OCI-LY3 (cell line): Measurements from ENCODE around the gene IQSEC1.
A peak's percentile ranks its signal among the peaks of the same experiment; 100 is the strongest.

Experiments
- H2AFZ ChIP-seq: fragments of 200-600, 300-600 bp; shearing (Covaris generic); 2 replicates; pipeline ENCODE4 v1.6.0; 2014; ENCODE audit warnings: antibody characterized with exemption, low read depth, low read length
- H3K27ac ChIP-seq: fragments of 200-600, 300-600 bp; sonication (generic); 2 replicates; pipeline ENCODE4 v1.5.1; 2014; ENCODE audit warnings: mild to moderate bottlenecking, low read length, moderate library complexity, mixed read lengths
- H3K27me3 ChIP-seq: fragments of 200-600, 300-600 bp; sonication (generic); 2 replicates; pipeline ENCODE4 v1.6.1; 2014; ENCODE audit warnings: low read depth, low read length, mixed read lengths
- H3K36me3 ChIP-seq: fragments of 200-600, 300-600 bp; sonication (generic); replicated peaks from 2 replicates; pipeline ENCODE3; 2014; ENCODE audit warnings: low read depth, low read length, mixed read lengths
- H3K4me1 ChIP-seq: fragments of 300-600, 200-600 bp; sonication (generic); 2 replicates; pipeline ENCODE4 v1.6.1; 2014; ENCODE audit warnings: low read length, mixed read lengths
- H3K4me2 ChIP-seq: fragments of 200-600, 300-600 bp; sonication (generic); 2 replicates; pipeline ENCODE4 v1.6.1; 2014; ENCODE audit warnings: low read length, mixed read lengths
- H3K4me3 ChIP-seq: fragments of 300-600, 200-600 bp; sonication (generic); 2 replicates; pipeline ENCODE4 v1.5.1; 2014; ENCODE audit warnings: antibody characterized with exemption, mild to moderate bottlenecking, low read length, moderate library complexity
- H3K79me2 ChIP-seq: fragments of 300-600, 200-600 bp; shearing (Covaris generic); 2 replicates; pipeline ENCODE4 v1.6.1; 2014; ENCODE audit warnings: mild to moderate bottlenecking, low read length, mixed read lengths
- H3K9ac ChIP-seq: fragments of 300-600, 200-600 bp; shearing (Covaris generic); 2 replicates; pipeline ENCODE4 v1.6.0; 2014; ENCODE audit warnings: mild to moderate bottlenecking, low read length, moderate library complexity
- H3K9me3 ChIP-seq: fragments of 200-600, 300-600 bp; shearing (Covaris generic); 2 replicates; pipeline ENCODE4 v1.6.1; 2014; ENCODE audit warnings: low read length, mixed read lengths; ENCODE audit not compliant: insufficient read depth
- H4K20me1 ChIP-seq: fragments of 200-600, 300-600 bp; sonication (generic); 2 replicates; pipeline ENCODE4 v1.6.1; 2016; ENCODE audit warnings: low read length, mixed read lengths; ENCODE audit not compliant: insufficient read depth
- CTCF ChIP-seq: fragments of 200-600, 300-600 bp; sonication (generic); IDR thresholded peaks from 2 replicates; pipeline ENCODE4 v1.5.1; 2014; ENCODE audit warnings: antibody characterized with exemption, low read length, low read depth
- EZH2phosphoT487 ChIP-seq: fragments of 200-600 bp; shearing (Covaris generic); IDR thresholded peaks from 2 replicates; pipeline ENCODE4 v1.6.1; 2018; ENCODE audit warnings: antibody characterized with exemption, mixed run types, low read depth

IQSEC1 gene

DNA sequence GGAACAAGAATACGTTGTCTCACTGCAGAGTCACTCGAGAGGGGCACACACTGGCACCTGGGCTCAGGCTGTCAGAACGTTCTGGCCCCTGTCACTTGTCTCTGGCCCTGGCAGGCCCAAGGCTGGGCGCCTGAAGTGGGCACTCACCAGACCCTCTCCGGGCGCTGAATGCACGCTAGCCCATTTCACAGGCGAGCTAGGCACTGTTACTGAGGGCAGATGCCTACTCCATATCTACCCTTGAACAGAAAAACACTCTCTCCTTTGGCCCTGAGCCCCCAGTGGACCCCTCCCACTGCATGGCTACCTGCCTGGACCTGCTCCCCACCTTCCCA lies 42.3 kb upstream of the IQSEC1 start:
- Histone ChIP-seq H3K4me1 (peaks cover 36% of the 10 kb centered on the region), H3K27ac (no peak overlapping the region), H3K9me3 (no peaks in the 10 kb centered on the region), H3K79me2 (no peaks in the 10 kb centered on the region), H4K20me1 (no peaks in the 10 kb centered on the region), H3K27me3 (peaks cover 16% of the 10 kb centered on the region; the same call in 1 of the 2 replicates), H3K4me3 (no peak overlapping the region), H2AFZ (no peak overlapping the region), H3K4me2 (no peak overlapping the region), H3K36me3 (no peaks in the 10 kb centered on the region), H3K9ac (no peak overlapping the region)
- TF ChIP-seq EZH2phosphoT487, result no peak
- TF ChIP-seq CTCF, result no peak

DNA sequence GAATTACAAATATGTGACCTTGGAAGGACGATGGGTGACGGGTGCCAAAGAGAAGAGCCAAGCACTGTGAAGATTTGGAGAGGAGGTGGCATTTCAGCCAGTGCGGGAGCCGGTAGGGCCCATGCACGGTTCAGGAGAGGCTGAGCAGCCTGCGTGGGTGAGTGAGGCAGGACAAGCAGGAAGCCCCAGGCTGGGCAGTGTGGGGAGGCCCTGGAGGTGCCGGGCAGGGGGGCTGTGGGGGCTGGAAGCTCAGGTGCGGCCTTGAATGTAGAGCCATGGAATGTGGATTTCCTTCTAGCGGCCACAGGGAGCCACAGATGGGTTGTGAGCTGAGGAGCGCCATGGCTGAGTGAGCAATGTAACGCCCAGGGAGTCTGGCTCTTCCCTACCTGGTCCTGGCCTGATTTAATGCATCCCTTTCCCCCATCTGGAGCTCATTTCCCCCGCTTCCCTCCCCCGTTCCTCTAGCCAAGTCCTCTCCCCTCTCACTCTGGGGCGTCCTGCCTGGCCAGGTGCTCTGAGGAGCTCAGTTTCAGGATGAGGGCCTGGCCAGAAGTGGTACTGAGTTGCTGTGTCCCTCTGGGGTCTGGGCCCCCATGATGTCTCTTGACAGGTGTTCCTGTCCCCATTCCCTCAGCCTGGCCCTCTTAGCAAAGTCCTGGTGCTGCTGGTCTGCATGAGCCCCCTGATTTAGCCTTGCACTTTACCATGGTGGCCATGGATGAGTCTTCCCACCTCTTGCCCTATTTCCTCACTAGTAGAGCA lies 41.8 kb upstream of the IQSEC1 start:
- H3K27me3 ChIP-seq, result peaks cover 16% of the 10 kb centered on the region; the same call in 1 of the 2 replicates
- H3K36me3 ChIP-seq, result no peaks in the 10 kb centered on the region
- no peak overlapping the region for H3K4me3 ChIP-seq
- no peak overlapping the region for H3K4me2 ChIP-seq
- no peak overlapping the region for H2AFZ ChIP-seq
- no peak for TF ChIP-seq CTCF
- TF ChIP-seq EZH2phosphoT487, result no peak
- H3K4me1 ChIP-seq, result peaks cover 42% of the 10 kb centered on the region
- H3K79me2 ChIP-seq, result no peaks in the 10 kb centered on the region
- no peaks in the 10 kb centered on the region for H4K20me1 ChIP-seq
- no peak overlapping the region for H3K9ac ChIP-seq
- no peaks in the 10 kb centered on the region for H3K9me3 ChIP-seq
- no peak overlapping the region for H3K27ac ChIP-seq

DNA sequence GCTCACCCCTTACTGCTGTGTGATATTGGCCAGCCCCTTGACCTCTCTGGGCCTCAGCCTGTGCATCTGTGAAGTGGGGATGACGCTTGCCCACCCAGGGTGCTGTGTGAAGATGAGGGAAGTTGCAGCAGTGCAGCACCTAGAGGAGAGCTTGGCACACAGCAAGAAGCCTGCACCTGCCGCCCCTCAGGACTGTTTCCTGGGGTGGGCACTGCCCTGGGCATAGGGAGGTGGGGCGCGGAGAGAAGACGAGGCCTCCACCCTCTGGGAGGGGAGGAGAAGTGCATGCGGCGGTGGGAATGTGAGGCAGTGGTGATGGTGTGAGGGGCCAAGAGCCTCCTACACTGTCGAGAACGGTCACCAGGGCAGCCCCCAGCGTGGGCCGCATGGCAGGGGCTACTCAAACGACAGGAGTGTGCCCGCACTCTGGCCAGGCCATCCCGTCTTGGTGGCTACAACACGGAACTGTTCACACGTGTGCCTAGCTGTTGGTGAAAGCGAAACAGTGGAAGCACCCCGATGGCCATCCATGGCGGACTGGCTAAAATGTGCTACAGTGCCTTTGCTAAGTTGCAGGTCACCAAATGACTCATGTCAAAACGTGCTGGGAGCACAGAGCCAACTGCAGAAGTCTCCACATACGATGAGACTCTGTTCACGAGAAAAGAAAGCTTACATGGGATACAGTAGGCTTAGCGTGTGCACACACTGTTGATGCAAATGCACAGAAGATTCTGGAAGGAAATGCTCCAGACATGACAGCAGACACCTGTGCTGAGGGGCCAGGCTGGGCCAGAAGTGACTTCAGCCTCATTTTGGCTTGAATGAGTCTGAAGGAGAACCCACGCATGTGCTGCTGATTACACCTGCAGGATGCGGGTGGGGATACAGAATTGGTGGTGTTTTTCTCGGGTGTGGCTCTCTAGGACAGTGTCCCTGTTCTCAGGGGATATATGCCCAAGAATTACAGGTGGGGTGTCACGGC lies 40.4 kb upstream of the IQSEC1 start:
- Histone ChIP-seq H3K79me2 (no peaks in the 10 kb centered on the region), H3K4me1 (peaks cover 44% of the 10 kb centered on the region)

More for the DNA sequence above, 40.4 kb upstream of the IQSEC1 start:
- H4K20me1 ChIP-seq, result no peaks in the 10 kb centered on the region
- no peak overlapping the region for H3K9ac ChIP-seq
- H2AFZ ChIP-seq, result peak overlapping the region; percentile 39
- peak; percentile 50 for TF ChIP-seq CTCF
- no peak for TF ChIP-seq EZH2phosphoT487
- H3K27me3 ChIP-seq, result peaks cover 16% of the 10 kb centered on the region; the same call in 1 of the 2 replicates
- H3K36me3 ChIP-seq, result no peaks in the 10 kb centered on the region
- H3K9me3 ChIP-seq, result no peaks in the 10 kb centered on the region
- no peak overlapping the region for H3K27ac ChIP-seq
- H3K4me3 ChIP-seq, result 0 out of 2 replicates have a peak overlapping the region, but pooled peaks have one; percentile 10
- H3K4me2 ChIP-seq, result peak overlapping the region; percentile 38
